ENCODE data around the gene ASIC2. TPM values are rescaled to one million over a fixed set of nuclear protein-coding genes. Genes with fewer than 3 reads are reported as not detected.

Gene ASIC2
- total and polyA plus RNA-seq, 9 of the 15 experiments (the other 6 are each of a cell fraction or from before 2014, with no cell fraction given): not detected

DNA sequence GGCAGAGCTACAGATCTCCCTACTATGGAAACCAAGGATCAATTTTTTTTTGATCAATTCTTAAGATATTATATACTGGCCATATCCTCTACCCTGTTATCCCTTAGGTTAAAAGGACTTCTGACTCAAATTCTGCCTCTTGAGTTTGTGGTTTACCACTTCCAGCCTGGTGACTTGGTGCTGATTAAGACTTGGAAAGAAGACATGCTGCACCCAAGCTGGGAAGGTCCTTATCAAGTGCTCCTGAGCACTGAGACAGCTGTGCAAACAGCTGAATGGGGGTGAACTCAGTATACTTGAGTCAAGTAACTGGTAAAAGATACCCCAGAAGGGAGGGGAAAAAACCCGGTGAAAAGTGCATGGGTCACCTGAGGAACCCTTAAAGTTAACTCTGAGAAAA, 321.9 kb downstream of the ASIC2 start (continued):
- peak in 1 of 2 experiments; percentile 89; a peak in 2 of 4 replicates for TF ChIP-seq ZMIZ1 (IDR thresholded peaks at IDR 0.05; ENCODE audit: low read depth in 2 of 2, low read length in 2 of 2)
- TF ChIP-seq, protein P1, sequence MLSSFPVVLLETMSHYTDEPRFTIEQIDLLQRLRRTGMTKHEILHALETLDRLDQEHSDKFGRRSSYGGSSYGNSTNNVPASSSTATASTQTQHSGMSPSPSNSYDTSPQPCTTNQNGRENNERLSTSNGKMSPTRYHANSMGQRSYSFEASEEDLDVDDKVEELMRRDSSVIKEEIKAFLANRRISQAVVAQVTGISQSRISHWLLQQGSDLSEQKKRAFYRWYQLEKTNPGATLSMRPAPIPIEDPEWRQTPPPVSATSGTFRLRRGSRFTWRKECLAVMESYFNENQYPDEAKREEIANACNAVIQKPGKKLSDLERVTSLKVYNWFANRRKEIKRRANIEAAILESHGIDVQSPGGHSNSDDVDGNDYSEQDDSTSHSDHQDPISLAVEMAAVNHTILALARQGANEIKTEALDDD (IDR thresholded peaks at IDR 0.05): peak; percentile 100
- TF ChIP-seq, protein P2, sequence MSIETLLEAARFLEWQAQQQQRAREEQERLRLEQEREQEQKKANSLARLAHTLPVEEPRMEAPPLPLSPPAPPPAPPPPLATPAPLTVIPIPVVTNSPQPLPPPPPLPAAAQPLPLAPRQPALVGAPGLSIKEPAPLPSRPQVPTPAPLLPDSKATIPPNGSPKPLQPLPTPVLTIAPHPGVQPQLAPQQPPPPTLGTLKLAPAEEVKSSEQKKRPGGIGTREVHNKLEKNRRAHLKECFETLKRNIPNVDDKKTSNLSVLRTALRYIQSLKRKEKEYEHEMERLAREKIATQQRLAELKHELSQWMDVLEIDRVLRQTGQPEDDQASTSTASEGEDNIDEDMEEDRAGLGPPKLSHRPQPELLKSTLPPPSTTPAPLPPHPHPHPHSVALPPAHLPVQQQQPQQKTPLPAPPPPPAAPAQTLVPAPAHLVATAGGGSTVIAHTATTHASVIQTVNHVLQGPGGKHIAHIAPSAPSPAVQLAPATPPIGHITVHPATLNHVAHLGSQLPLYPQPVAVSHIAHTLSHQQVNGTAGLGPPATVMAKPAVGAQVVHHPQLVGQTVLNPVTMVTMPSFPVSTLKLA (conservative IDR thresholded peaks at IDR 0.05): peak in 1 of 2 experiments; percentile 52; a peak in 1 of 4 replicates
- peak; percentile 75 for TF ChIP-seq ZKSCAN1 (IDR thresholded peaks at IDR 0.05; ENCODE audit: low read depth, low read length)
- no peak for TF ChIP-seq SMAD1 (IDR thresholded peaks at IDR 0.05; ENCODE audit: low read depth, low read length, partially characterized antibody)
- no peak for TF ChIP-seq TOE1 (IDR thresholded peaks at IDR 0.05; ENCODE audit: borderline replicate concordance)
- no peak for TF ChIP-seq TOE1 (CRISPR knock-in tag; IDR thresholded peaks at IDR 0.05; ENCODE audit: borderline replicate concordance, low read depth)
- TF ChIP-seq, protein P3, sequence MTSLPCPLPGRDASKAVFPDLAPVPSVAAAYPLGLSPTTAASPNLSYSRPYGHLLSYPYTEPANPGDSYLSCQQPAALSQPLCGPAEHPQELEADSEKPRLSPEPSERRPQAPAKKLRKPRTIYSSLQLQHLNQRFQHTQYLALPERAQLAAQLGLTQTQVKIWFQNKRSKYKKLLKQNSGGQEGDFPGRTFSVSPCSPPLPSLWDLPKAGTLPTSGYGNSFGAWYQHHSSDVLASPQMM (CRISPR knock-in tag; IDR thresholded peaks at IDR 0.05): no peak
- peak; percentile 88 for TF ChIP-seq TAL1 (IDR thresholded peaks at IDR 0.05)
- no peak for TF ChIP-seq RREB1 (CRISPR knock-in tag; IDR thresholded peaks at IDR 0.05)
- TF ChIP-seq STAT5A (IDR thresholded peaks at IDR 0.05; ENCODE audit: borderline replicate concordance, low read length): peak; percentile 80
- peak; percentile 24 for TF ChIP-seq TAF1 (IDR thresholded peaks at IDR 0.05; ENCODE audit: control insufficient read depth, extremely low read depth, insufficient read depth, low read length, severe bottlenecking)
- no peak for TF ChIP-seq THRAP3 (IDR thresholded peaks at IDR 0.05; ENCODE audit: borderline replicate concordance)
- peak; percentile 47; the same call in 1 of the 2 replicates for TF ChIP-seq BHLHE40 (IDR thresholded peaks at IDR 0.05; ENCODE audit: low read length)
- no peak for TF ChIP-seq RBFOX2 (IDR thresholded peaks at IDR 0.05; ENCODE audit: low read depth, low read length)
- TF ChIP-seq PTBP1 (IDR thresholded peaks at IDR 0.05; ENCODE audit: low read depth, low read length): no peak
